ENCODE data around the gene C5orf22. TPM values are rescaled to one million over a fixed set of nuclear protein-coding genes. Genes with fewer than 3 reads are reported as not detected.

C5orf22 gene
- total and polyA plus RNA-seq, 10 of the 15 experiments (the other 5 are each of a cell fraction or from before 2014, with no cell fraction given), result 10.5 to 35.5 (median 24.0) TPM

DNA sequence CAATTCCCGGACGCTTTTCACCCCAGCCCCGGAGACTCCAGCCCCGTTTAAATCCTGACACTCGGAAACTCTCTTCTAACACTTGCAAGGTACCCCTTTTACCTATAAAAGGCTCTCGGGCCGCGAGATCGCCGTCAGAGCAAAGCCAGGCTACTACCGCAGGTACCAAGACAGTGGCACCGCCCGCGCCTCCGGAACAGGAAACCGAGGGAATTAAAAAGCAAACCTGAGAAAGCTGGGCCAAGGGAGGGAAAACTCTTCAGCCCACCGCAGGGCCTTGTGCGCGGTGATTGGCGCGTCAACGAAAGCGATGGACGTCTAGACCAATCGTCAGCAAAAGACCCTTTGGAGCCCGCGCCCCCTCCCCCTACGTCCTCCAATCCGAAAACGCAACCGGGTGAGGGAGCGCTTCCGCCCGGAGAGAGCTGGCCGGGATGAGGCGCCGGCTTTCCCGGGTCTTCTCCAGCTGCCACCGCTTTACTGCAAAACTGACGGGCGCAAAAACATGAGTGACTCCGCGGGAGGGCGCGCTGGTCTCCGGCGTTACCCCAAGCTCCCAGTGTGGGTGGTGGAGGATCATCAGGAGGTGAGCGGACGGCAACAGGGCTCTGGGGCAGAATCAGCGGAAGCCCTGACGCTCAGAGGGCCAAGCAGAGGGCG, at the start of gene C5orf22, which contains the start of gene DROSHA (continued):
- no peak for TF ChIP-seq FOXK2 (IDR thresholded peaks at IDR 0.05)
- TF ChIP-seq SIX5 (IDR thresholded peaks at IDR 0.05; ENCODE audit: low read depth, low read length, severe bottlenecking), result no peak
- 0 out of 2 replicates have a peak, but pooled peaks have one; percentile 16 for TF ChIP-seq NFIC (IDR thresholded peaks at IDR 0.05; ENCODE audit: low read depth, low read length)
- TF ChIP-seq, protein P1, sequence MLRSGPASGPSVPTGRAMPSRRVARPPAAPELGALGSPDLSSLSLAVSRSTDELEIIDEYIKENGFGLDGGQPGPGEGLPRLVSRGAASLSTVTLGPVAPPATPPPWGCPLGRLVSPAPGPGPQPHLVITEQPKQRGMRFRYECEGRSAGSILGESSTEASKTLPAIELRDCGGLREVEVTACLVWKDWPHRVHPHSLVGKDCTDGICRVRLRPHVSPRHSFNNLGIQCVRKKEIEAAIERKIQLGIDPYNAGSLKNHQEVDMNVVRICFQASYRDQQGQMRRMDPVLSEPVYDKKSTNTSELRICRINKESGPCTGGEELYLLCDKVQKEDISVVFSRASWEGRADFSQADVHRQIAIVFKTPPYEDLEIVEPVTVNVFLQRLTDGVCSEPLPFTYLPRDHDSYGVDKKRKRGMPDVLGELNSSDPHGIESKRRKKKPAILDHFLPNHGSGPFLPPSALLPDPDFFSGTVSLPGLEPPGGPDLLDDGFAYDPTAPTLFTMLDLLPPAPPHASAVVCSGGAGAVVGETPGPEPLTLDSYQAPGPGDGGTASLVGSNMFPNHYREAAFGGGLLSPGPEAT (IDR thresholded peaks at IDR 0.05; ENCODE audit: low read depth), result peak; percentile 74
- TF ChIP-seq SREBF1 (IDR thresholded peaks at IDR 0.05; ENCODE audit: low read length), result no peak
- TF ChIP-seq NBN (IDR thresholded peaks at IDR 0.05), result 0 out of 2 replicates have a peak, but pooled peaks have one; percentile 20
- no peak; the same call in 2 of the 3 replicates for TF ChIP-seq POU2F2 (IDR thresholded peaks at IDR 0.05; ENCODE audit: borderline replicate concordance, low read depth, low read length)
- TF ChIP-seq, protein P2, sequence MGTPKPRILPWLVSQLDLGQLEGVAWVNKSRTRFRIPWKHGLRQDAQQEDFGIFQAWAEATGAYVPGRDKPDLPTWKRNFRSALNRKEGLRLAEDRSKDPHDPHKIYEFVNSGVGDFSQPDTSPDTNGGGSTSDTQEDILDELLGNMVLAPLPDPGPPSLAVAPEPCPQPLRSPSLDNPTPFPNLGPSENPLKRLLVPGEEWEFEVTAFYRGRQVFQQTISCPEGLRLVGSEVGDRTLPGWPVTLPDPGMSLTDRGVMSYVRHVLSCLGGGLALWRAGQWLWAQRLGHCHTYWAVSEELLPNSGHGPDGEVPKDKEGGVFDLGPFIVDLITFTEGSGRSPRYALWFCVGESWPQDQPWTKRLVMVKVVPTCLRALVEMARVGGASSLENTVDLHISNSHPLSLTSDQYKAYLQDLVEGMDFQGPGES (IDR thresholded peaks at IDR 0.05), result peak; percentile 88
- 0 out of 2 replicates have a peak, but pooled peaks have one; percentile 52 for TF ChIP-seq RFX5 (IDR thresholded peaks at IDR 0.05; ENCODE audit: low read depth, low read length)
- TF ChIP-seq FOXM1 (IDR thresholded peaks at IDR 0.05; ENCODE audit: low read depth, low read length), result no peak
- 0 out of 2 replicates have a peak, but pooled peaks have one; percentile 53 for TF ChIP-seq CREB1 (IDR thresholded peaks at IDR 0.05; ENCODE audit: low read depth)
- peak in 1 of 2 experiments; percentile 70; a peak in 2 of 4 replicates for TF ChIP-seq IKZF2 (IDR thresholded peaks at IDR 0.05)
